LHCN-M2 (cell line): ENCODE data around the gene TBC1D23. TPM values are rescaled to one million over a fixed set of nuclear protein-coding genes. Genes with fewer than 3 reads are reported as not detected.
A peak's percentile ranks its signal among the peaks of the same experiment; 100 is the strongest.
"Not testable (repeated sequence)": the region's sequence is repeated elsewhere in the genome, so short reads cannot be mapped to it uniquely, and the experiment has no call there.

Source experiments
- DNase-seq: peaks from one replicate; pipeline ENCODE4 v3.0.0-alpha.2; 2012; ENCODE audit warnings: low read depth
- total RNA-seq: library from RNA; depleted of rRNA; stranded (reverse); fragments of >200 nt; gene quantifications from 2 replicates; pipeline ENCODE4 v1.2.3, GENCODE V29; 2014; rRNA removed

TBC1D23 gene
- total RNA-seq, 1 experiment from 2014 or later, result 45.0 TPM

GRCh38 chr3:100348727-100349126 is 87.9 kb downstream of the TBC1D23 start:
- DNase-seq, result no peak

DNA sequence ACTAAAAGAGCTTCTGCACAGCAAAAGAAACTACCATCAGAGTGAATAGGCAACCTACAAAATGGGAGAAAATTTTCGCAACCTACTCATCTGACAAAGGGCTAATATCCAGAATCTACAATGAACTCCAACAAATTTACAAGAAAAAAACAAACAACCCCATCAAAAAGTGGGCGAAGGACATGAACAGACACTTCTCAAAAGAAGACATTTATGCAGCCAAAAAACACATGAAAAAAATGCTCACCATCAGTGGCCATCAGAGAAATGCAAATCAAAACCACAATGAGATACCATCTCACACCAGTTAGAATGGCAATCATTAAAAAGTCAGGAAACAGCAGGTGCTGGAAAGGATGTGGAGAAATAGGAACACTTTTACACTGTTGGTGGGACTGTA is 91.0 kb downstream of the TBC1D23 start:
- DNase-seq, result not testable (repeated sequence)

DNA sequence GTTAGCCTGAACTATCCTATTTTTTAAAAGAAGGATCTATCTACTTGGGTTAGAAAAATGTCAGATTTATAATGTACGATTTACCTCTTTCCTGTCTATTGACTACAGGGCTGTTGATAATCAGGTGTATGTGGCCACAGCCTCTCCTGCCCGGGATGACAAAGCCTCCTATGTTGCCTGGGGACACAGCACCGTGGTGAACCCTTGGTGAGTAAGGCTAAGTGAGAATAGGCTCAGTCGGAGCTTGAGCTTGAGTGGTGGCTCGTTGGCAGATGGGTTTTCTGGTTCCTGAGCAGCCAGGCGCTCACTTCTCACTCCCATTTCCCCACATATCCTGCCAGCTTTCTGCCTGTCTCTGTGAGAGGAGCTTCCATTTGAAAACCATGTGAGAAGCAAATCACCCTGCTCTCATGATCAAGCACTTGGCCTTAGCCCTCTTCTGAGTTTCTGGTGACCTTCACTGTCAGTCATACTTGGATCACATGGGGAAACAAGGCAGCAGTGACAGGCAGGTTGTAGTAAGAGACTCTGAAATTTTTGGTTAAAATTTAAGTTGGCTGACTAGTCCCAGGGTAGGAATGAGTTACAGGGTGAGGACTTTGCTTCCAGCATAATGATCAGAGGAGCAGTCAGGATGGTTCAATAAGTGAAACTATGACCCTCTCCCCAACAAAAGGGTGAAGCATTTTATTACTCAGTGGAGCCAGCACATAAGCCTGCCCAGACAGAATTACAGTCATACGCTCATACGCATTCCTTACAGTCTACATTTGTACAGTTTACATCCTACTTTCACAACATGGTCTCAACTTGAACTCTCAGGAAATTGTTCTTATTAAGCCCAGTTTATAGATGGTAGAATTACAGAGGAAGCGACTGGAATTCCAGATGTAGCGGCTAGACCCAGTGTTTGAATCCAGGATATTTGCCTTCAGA is 91.8 kb downstream of the TBC1D23 start:
- DNase-seq, result no peak

GRCh38 chr3:100354850-100355249 is 94.1 kb downstream of the TBC1D23 start:
- DNase-seq, result no peak

- DNase-seq, result no peak
These were observed 97.6 kb downstream of the TBC1D23 start for GRCh38 chr3:100358413-100358812.

- no peak for DNase-seq
These were observed 98.2 kb downstream of the TBC1D23 start for GRCh38 chr3:100359035-100359434.

- peak; percentile 5 for DNase-seq
These were observed 100.1 kb downstream of the TBC1D23 start for GRCh38 chr3:100360757-100361496.

DNA sequence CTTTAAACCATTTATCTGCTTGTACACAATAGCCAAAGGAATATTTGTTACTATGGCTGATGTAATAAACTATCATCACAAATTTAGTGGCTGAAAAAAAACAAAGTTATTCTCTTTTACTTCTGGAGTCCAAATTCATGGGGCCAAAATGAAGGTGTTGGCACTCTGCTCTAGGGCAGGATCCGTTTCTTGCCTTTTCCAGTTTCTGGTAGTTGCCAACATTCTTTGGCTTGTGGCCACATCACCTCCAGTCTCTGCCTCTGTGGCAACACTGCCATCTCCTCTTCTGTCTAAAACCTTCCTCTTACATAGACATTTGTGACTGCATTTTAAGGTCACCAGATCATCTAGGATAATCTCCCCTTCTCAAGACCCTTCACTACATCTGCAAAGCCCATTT is 101.1 kb downstream of the TBC1D23 start:
- DNase-seq, result no peak

- DNase-seq, result no peak
These were observed 103.6 kb downstream of the TBC1D23 start for GRCh38 chr3:100364421-100364820.

DNA sequence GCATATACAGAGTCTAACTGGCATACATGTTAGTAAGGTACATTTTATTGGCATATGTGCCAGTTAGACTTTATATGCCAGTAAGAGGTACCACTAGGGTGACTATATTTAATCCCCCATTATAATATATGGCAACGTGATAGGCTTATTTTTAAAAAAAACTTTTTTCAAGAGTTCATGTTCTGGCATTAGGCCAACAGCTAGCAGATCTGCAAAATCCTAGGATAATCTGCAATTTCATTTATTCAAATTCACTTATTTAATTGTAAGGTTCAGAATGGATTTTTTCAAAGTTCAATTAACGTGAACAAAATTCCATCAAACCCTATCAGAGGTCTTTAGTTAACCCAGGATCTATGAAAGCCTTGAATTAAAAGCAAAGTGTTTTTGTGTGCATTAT is 105.6 kb downstream of the TBC1D23 start:
- DNase-seq, result no peak

DNA sequence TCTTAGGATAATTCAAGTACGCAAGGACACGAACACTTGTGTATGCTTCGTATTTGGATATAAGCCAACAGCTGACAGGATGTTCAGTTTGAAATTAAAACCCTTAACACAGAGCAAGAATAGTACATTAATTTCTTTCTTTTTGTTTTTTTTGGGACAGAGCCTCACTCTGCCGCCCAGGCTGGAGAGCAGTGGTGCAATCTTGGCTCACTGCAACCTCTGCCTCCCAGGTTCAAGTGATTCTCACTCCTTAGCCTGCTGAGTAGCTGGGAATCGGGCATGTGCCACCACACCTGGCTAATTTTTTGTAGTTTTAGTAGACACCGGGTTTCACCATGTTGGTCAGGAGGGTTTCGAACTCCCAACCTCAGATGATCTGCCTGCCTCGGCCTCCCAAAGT is 107.6 kb downstream of the TBC1D23 start:
- DNase-seq, result peak; percentile 28

DNA sequence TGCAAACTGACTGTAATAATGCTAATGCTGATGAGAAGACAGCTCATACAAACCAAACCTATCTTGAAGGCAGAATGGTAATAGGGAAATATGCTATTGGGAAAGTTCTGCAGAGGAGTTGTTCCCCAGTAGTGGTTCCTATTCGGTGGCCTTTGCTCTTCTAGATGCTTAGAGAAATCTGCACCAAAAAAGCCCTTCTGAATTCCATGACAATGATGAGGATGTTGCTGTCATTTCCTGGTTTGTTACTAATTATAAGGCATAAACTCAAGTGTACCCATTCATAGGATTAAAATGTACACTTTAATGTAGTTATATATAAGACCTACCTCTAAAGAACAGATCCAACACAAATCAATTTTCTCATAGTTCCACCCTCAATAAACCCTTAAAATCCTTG is 110.0 kb downstream of the TBC1D23 start:
- DNase-seq, result no peak

DNA sequence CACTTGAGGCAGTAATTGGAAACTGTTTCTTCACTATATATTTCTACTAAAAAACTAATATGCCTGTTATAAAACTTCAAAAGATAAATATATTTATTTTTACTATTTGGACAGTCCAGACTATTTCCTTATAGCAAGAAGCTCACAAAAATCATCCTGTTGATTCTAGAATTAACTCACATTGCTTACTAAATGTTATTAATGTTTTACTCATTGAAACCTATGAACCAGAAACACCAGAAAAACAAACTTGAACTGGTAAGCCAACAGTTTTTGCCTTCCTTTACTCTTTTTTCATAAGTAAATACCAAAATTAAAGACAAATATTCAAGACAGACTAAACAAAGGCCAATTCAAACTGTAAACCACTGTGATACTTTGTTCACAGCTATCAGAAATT is 113.7 kb downstream of the TBC1D23 start:
- no peak for DNase-seq

Other genes with a start within 250 kb of the TBC1D23 start
- gene FILIP1L, start 146.5 kb upstream of the TBC1D23 start, total RNA-seq, result 2.2 and 4.7 TPM in 2 replicates
- gene NIT2, start 73.8 kb downstream of the TBC1D23 start, total RNA-seq, result 23.5 and 27.4 TPM in 2 replicates
- 62.4 and 67.0 TPM in 2 replicates for gene TOMM70, start 140.1 kb downstream of the TBC1D23 start, total RNA-seq
- gene LNP1, start 140.5 kb downstream of the TBC1D23 start, total RNA-seq, result 3.5 and 6.4 TPM in 2 replicates
- 36.3 and 38.8 TPM in 2 replicates for gene TMEM45A, start 231.6 kb downstream of the TBC1D23 start, total RNA-seq